HCT116 (cell line): Measurements from ENCODE around the gene IGSF9. TPM values are rescaled to one million over a fixed set of nuclear protein-coding genes. Genes with fewer than 3 reads are reported as not detected.

Experiments used
- ATAC-seq: fragments of 200-7000 bp; cut with Tn5 transposase; 2 replicates; pipeline ENCODE4 v1.9.1; 2020; ENCODE audit warnings: mild to moderate bottlenecking, moderate library complexity
- BruUV-seq: library from RNA; stranded (reverse); fragments of 400-500 nt; replicated peaks from 2 replicates; lab custom pipeline; 2021; lab: Mats Ljungman, UMichigan
- CTCF ChIA-PET: fragments of 300-600 bp; sonication (Branson Sonifier 250); formaldehyde crosslinking; loops from one replicate; lab custom pipeline; 2021; ENCODE audit warnings: antibody characterized with exemption; lab: Charles Lee
- POLR2A ChIA-PET: fragments of 300-600, 350-600 bp; sonication (Branson Sonifier 250); formaldehyde crosslinking; loops from one replicate; lab custom pipeline; 2021; ENCODE audit warnings: antibody characterized with exemption; lab: Charles Lee
- RAD21 ChIA-PET, 2 experiments: fragments of 300-600 bp; sonication (Branson Sonifier 250); formaldehyde crosslinking; loops; one replicate each; lab custom pipeline; 2023; ENCODE audit warnings: low total read pairs in 2 of 2; ENCODE audit not compliant: uncharacterized antibody in 2 of 2, unreplicated experiment in 2 of 2, low non-redundant PET in 1 of 2; lab: Charles Lee
- DNase-seq: peaks from one replicate; pipeline ENCODE4 v3.0.0-alpha.2; 2010; ENCODE audit warnings: low read depth, low spot score
- H2AFZ ChIP-seq: fragments of 200-600 bp; shearing (Covaris generic), sonication (generic); 2 replicates; pipeline ENCODE4 v1.6.1; 2017; ENCODE audit warnings: low read depth, mixed run types, mixed read lengths, antibody characterized with exemption, low read length; ENCODE audit not compliant: poor library complexity, severe bottlenecking
- H3K27ac ChIP-seq: 2 replicates; pipeline ENCODE4 v1.5.1; 2012; ENCODE audit warnings: low read depth, low read length
- H3K27me3 ChIP-seq: fragments of 200-600 bp; sonication (generic); 2 replicates; pipeline ENCODE4 v1.6.1; 2016; ENCODE audit warnings: mixed run types, low read length, mixed read lengths; ENCODE audit not compliant: insufficient read depth
- H3K36me3 ChIP-seq, 2 experiments: fragments of 200-500 bp in 1 of 2; fragments of 200-600 bp in 1 of 2; sonication (Bioruptor generic) in 1 of 2; sonication (generic) in 1 of 2; 2 replicates each; pipeline versions ENCODE4 v1.5.1 to v1.6.1; 2014 to 2016; ENCODE audit warnings: low read length in 2 of 2, inconsistent platforms in 1 of 2, mixed read lengths in 1 of 2, mixed run types in 1 of 2; ENCODE audit not compliant: insufficient read depth in 2 of 2, control insufficient read depth in 1 of 2
- H3K4me1 ChIP-seq, 2 experiments: fragments of 200-600 bp in 1 of 2; sonication (generic) in 1 of 2; 2 replicates each; pipeline versions ENCODE4 v1.5.1 to v1.6.1; 2012 to 2017; ENCODE audit warnings: low read length in 2 of 2, inconsistent platforms in 1 of 2, mild to moderate bottlenecking in 1 of 2, mixed read lengths in 1 of 2, mixed run types in 1 of 2, moderate library complexity in 1 of 2; ENCODE audit not compliant: insufficient read depth in 2 of 2, control insufficient read depth in 1 of 2
- H3K4me2 ChIP-seq: fragments of 200-600 bp; sonication (generic); 2 replicates; pipeline ENCODE4 v1.6.1; 2017; ENCODE audit warnings: mixed run types, low read length, mixed read lengths
- H3K4me3 ChIP-seq, 2 experiments: fragments of 200-600 bp in 1 of 2; sonication (generic) in 1 of 2; replicated peaks in 1 of 2; 2 replicates each; pipeline ENCODE4 v1.5.1; 2011 to 2016; ENCODE audit warnings: low read length in 2 of 2, control low read depth in 1 of 2, low read depth in 1 of 2, mild to moderate bottlenecking in 1 of 2, mixed read lengths in 1 of 2, mixed run types in 1 of 2
- H3K79me2 ChIP-seq: fragments of 200-600 bp; sonication (generic); 2 replicates; pipeline ENCODE4 v1.6.1; 2017; ENCODE audit warnings: mild to moderate bottlenecking, mixed run types, low read length, moderate library complexity, mixed read lengths; ENCODE audit not compliant: insufficient read depth
- H3K9ac ChIP-seq: fragments of 200-600 bp; sonication (generic); 2 replicates; pipeline ENCODE4 v1.6.1; 2016; ENCODE audit warnings: low read length, mixed read lengths
- H3K9me2 ChIP-seq: fragments of 200-600 bp; sonication (generic), shearing (Covaris generic); 2 replicates; pipeline ENCODE4 v1.6.1; 2017; ENCODE audit warnings: mixed run types, mild to moderate bottlenecking, moderate library complexity; ENCODE audit not compliant: insufficient read depth
- H3K9me3 ChIP-seq, 2 experiments: fragments of 200-500 bp in 1 of 2; fragments of 200-600 bp in 1 of 2; sonication (Bioruptor generic) in 1 of 2; sonication (generic) in 1 of 2; 2 replicates each; pipeline ENCODE4 v1.6.1; 2014 to 2017; ENCODE audit warnings: low read length in 2 of 2, mixed read lengths in 2 of 2, inconsistent platforms in 1 of 2, low read depth in 1 of 2, mild to moderate bottlenecking in 1 of 2, mixed run types in 1 of 2, moderate library complexity in 1 of 2; ENCODE audit not compliant: control insufficient read depth in 1 of 2, insufficient read depth in 1 of 2
- H4K20me1 ChIP-seq: fragments of 200-600 bp; sonication (generic), shearing (Covaris generic); 2 replicates; pipeline ENCODE4 v1.6.1; 2017; ENCODE audit warnings: mixed run types, mild to moderate bottlenecking, moderate library complexity; ENCODE audit not compliant: insufficient read depth
- ATF3 ChIP-seq: IDR thresholded peaks from 2 replicates; pipeline ENCODE4 v1.6.1; 2012
- CBX3 ChIP-seq: IDR thresholded peaks from 2 replicates; pipeline ENCODE4 v1.6.1; 2012; ENCODE audit warnings: low read depth
- CEBPB ChIP-seq: IDR thresholded peaks from 2 replicates; pipeline ENCODE4 v1.6.1; 2012; ENCODE audit warnings: low read depth
- EGR1 ChIP-seq: IDR thresholded peaks from 2 replicates; pipeline ENCODE4 v1.6.1; 2012; ENCODE audit warnings: low read depth
- EZH2 ChIP-seq: fragments of 200-600 bp; sonication (generic); IDR thresholded peaks from 2 replicates; pipeline ENCODE4 v1.6.1; 2017; ENCODE audit warnings: antibody characterized with exemption, mixed run types
- FOSL1 ChIP-seq: IDR thresholded peaks from 2 replicates; pipeline ENCODE4 v1.6.1; 2012; ENCODE audit warnings: low read depth
- JUND ChIP-seq: IDR thresholded peaks from 2 replicates; pipeline ENCODE4 v1.6.1; 2012
- POLR2A ChIP-seq: IDR thresholded peaks from 2 replicates; pipeline ENCODE4 v1.7.0; 2011; ENCODE audit warnings: borderline replicate concordance; ENCODE audit not compliant: insufficient read depth, insufficient read length; ENCODE audit errors: extremely low read depth
- POLR2AphosphoS5 ChIP-seq: IDR thresholded peaks from 2 replicates; pipeline ENCODE4 v1.6.1; 2011; ENCODE audit warnings: mild to moderate bottlenecking, low read depth, low read length, moderate library complexity
- RAD21 ChIP-seq: IDR thresholded peaks from 2 replicates; pipeline ENCODE4 v1.6.1; 2012; ENCODE audit warnings: low read depth, mild to moderate bottlenecking
- SP1 ChIP-seq: IDR thresholded peaks from 2 replicates; pipeline ENCODE4 v1.6.1; 2012; ENCODE audit warnings: low read depth
- SRF ChIP-seq: IDR thresholded peaks from 2 replicates; pipeline ENCODE4 v1.6.1; 2012; ENCODE audit warnings: low read depth
- ZBTB33 ChIP-seq: IDR thresholded peaks from 2 replicates; pipeline ENCODE4 v1.6.1; 2011; ENCODE audit warnings: mild to moderate bottlenecking, low read length, moderate library complexity; ENCODE audit not compliant: insufficient replicate concordance; ENCODE audit errors: extremely low read depth
- ZFX ChIP-seq: fragments of 450-650 bp; IDR thresholded peaks from 2 replicates; pipeline ENCODE4 v1.6.1; 2017
- ZNF274 ChIP-seq: fragments of 200-500 bp; sonication (Bioruptor generic); IDR thresholded peaks from 2 replicates; pipeline ENCODE4 v1.6.1; 2014; ENCODE audit warnings: mild to moderate bottlenecking, low read depth, low read length, inconsistent platforms
- intact Hi-C: fragments of 100-400 bp; cut with micrococcal nuclease; formaldehyde crosslinking; loops from 2 replicates; pipeline ENCODE4 v1.10.0; 2022
- total RNA-seq: library from RNA; stranded (reverse); gene quantifications from one replicate; pipeline ENCODE4 v1.2.1, GENCODE V29; 2021; ENCODE audit not compliant: unreplicated experiment

The IGSF9 gene
- total RNA-seq, 1 experiment from 2014 or later = 10.3 TPM

GRCh38 chr1:159917533-159918351 lies 27.7 kb downstream of the IGSF9 start:
- Histone ChIP-seq H3K9me3 (no peaks in the 10 kb centered on the region), H3K4me3 (no peak overlapping the region), H3K9ac (no peak overlapping the region), H3K27ac (no peak overlapping the region), H3K36me3 (peaks cover 7 to 14% of the 10 kb centered on the region in 2 experiments; a peak in 2 of 4 replicates), H3K4me1 (peaks cover 20 to 41% of the 10 kb centered on the region in 2 experiments), H3K4me2 (no peak overlapping the region), H3K9me2 (no peaks in the 10 kb centered on the region), H3K79me2 (peaks cover 19% of the 10 kb centered on the region), H3K27me3 (no peaks in the 10 kb centered on the region), H4K20me1 (no peaks in the 10 kb centered on the region), H2AFZ (no peak overlapping the region)
- ATAC-seq (no peak), DNase-seq (no peak)
- RAD21 ChIA-PET = no interaction called here
- CTCF ChIA-PET = interaction anchor here (1.8 kb wide), 1 partner anchor 90 kb away, joined by 4 read pairs; no protein-coding TSS in a partner anchor
- POLR2A ChIA-PET = no interaction called here
- TF ChIP-seq CBX3 (no peak), ZBTB33 (no peak), RAD21 (no peak), POLR2AphosphoS5 (no peak), CEBPB (no peak), SRF (no peak), EZH2 (no peak), POLR2A (no peak), JUND (no peak), EGR1 (no peak), ZFX (no peak), ATF3 (no peak), FOSL1 (no peak), SP1 (no peak), ZNF274 (no peak)
- BruUV-seq = no TSS peak
- intact Hi-C loops = no loop called here
